HepG2 (cell line): ENCODE results near the gene MOB4. TPM values are rescaled to one million over a fixed set of nuclear protein-coding genes. Genes with fewer than 3 reads are reported as not detected.

Experiments
- CCAR2 ChIP-seq: fragments of 200-400 bp; formaldehyde crosslinking; optimal IDR thresholded peaks from 2 replicates; pipeline ENCODE3; 2018; ENCODE audit warnings: low read depth, mild to moderate bottlenecking, low read length, moderate library complexity
- CEBPG ChIP-seq: IDR thresholded peaks from 2 replicates; pipeline ENCODE4 v1.6.1; 2016
- GZF1 ChIP-seq: sonication (generic); formaldehyde crosslinking; IDR thresholded peaks from 2 replicates; pipeline ENCODE4 v1.5.1; 2020; ENCODE audit warnings: mild to moderate bottlenecking, missing genetic modification reagents
- HNRNPUL1 ChIP-seq: fragments of 200-400 bp; formaldehyde crosslinking; IDR thresholded peaks from 2 replicates; pipeline ENCODE4 v1.6.1; 2017; ENCODE audit warnings: low read depth, mild to moderate bottlenecking, low read length, moderate library complexity
- KAT2B ChIP-seq: fragments of 150-350 bp; IDR thresholded peaks from 2 replicates; pipeline ENCODE4 v1.6.1; 2014; ENCODE audit warnings: low read depth, low read length, borderline replicate concordance
- MAFG ChIP-seq: sonication (generic); formaldehyde crosslinking; IDR thresholded peaks from 2 replicates; pipeline ENCODE4 v1.5.1; 2020; ENCODE audit warnings: mild to moderate bottlenecking, missing genetic modification reagents
- NFE2L1 ChIP-seq: sonication (generic); formaldehyde crosslinking; IDR thresholded peaks from 2 replicates; pipeline ENCODE4 v1.4.0; 2020; ENCODE audit warnings: missing genetic modification reagents, mild to moderate bottlenecking, borderline replicate concordance
- NFIC ChIP-seq: IDR thresholded peaks from 2 replicates; pipeline ENCODE4 v1.6.1; 2012; ENCODE audit warnings: mild to moderate bottlenecking, low read length, inconsistent platforms
- POLR2G ChIP-seq: fragments of 200-400 bp; formaldehyde crosslinking; IDR thresholded peaks from 2 replicates; pipeline ENCODE4 v1.6.1; 2018; ENCODE audit warnings: mild to moderate bottlenecking, low read depth, low read length, moderate library complexity
- RBAK ChIP-seq: sonication (generic); formaldehyde crosslinking; IDR thresholded peaks from 2 replicates; pipeline ENCODE4 v1.5.1; 2020; ENCODE audit warnings: mild to moderate bottlenecking, missing genetic modification reagents
- RBFOX2 ChIP-seq: fragments of 200-400 bp; formaldehyde crosslinking; IDR thresholded peaks from 2 replicates; pipeline ENCODE4 v1.6.1; 2017; ENCODE audit warnings: low read depth, mild to moderate bottlenecking, low read length
- ZNF180 ChIP-seq: sonication (generic); formaldehyde crosslinking; IDR thresholded peaks from 2 replicates; pipeline ENCODE4 v1.4.0; 2020; ENCODE audit warnings: low read depth, missing genetic modification reagents, borderline replicate concordance
- ZNF331 ChIP-seq: sonication (generic); formaldehyde crosslinking; IDR thresholded peaks from 2 replicates; pipeline ENCODE4 v1.4.0; 2020; ENCODE audit warnings: missing genetic modification reagents
- ZSCAN21 ChIP-seq: sonication (generic); formaldehyde crosslinking; IDR thresholded peaks from 2 replicates; pipeline ENCODE4 v1.8.0; 2022; ENCODE audit warnings: mild to moderate bottlenecking, missing genetic modification reagents, moderate library complexity, borderline replicate concordance
- ZSCAN22 ChIP-seq: sonication (generic); formaldehyde crosslinking; IDR thresholded peaks from 2 replicates; pipeline ENCODE4 v1.4.0; 2020; ENCODE audit warnings: mild to moderate bottlenecking, missing genetic modification reagents
- polyA plus RNA-seq, 8 experiments: library from polyadenylated mRNA; depleted of rRNA in 3 of 8; stranded (reverse) in 7 of 8; unstranded in 1 of 8; fragments of >200 nt; fragmentation: Illumina TruSeq in 4 of 8; extraction: Trizol in 4 of 8; gene quantifications; 2 replicates each; pipeline versions ENCODE4 v1.2.1 to v1.2.3, GENCODE V29; 2011 to 2016; ENCODE audit warnings: low read depth in 4 of 8, missing spikeins in 1 of 8, mixed read lengths in 1 of 8; ENCODE audit not compliant: insufficient read depth in 1 of 8
- total RNA-seq, 5 experiments: library from RNA; depleted of rRNA; stranded (reverse); fragments of >200 nt; fragmentation: Illumina TruSeq; extraction: Trizol; gene quantifications; 2 replicates each; pipeline ENCODE4 v1.2.3, GENCODE V29; 2016; ENCODE audit warnings: low read depth in 1 of 5
- TF ChIP-seq, protein P1 (sequence below): sonication (generic); formaldehyde crosslinking; IDR thresholded peaks from 2 replicates; pipeline ENCODE4 v1.9.0; 2022; ENCODE audit warnings: missing genetic modification reagents, mild to moderate bottlenecking, borderline replicate concordance
- TF ChIP-seq, protein P2 (sequence below): sonication (generic); formaldehyde crosslinking; IDR thresholded peaks from 2 replicates; pipeline ENCODE4 v1.8.1; 2023; ENCODE audit warnings: missing genetic modification reagents, inconsistent platforms, borderline replicate concordance
- TF ChIP-seq, protein P3 (sequence below): sonication (generic); formaldehyde crosslinking; IDR thresholded peaks from 2 replicates; pipeline ENCODE4 v1.8.1; 2022; ENCODE audit warnings: low read depth, mild to moderate bottlenecking, missing genetic modification reagents
- TF ChIP-seq, protein P4 (sequence below): sonication (generic); formaldehyde crosslinking; IDR thresholded peaks from 2 replicates; pipeline ENCODE4 v1.5.0; 2020; ENCODE audit warnings: missing genetic modification reagents
- TF ChIP-seq, protein P5 (sequence below): sonication (generic); formaldehyde crosslinking; IDR thresholded peaks from 2 replicates; pipeline ENCODE4 v1.5.1; 2020; ENCODE audit warnings: mild to moderate bottlenecking, missing genetic modification reagents, borderline replicate concordance
- TF ChIP-seq, protein P6 (sequence below): sonication (generic); formaldehyde crosslinking; IDR thresholded peaks from 2 replicates; pipeline ENCODE4 v1.4.0; 2020; ENCODE audit warnings: missing genetic modification reagents, low read depth, mild to moderate bottlenecking, borderline replicate concordance

The MOB4 gene
- total and polyA plus RNA-seq, 2 of the 13 experiments (the other 11 are each of a cell fraction or from before 2014, with no cell fraction given): 35.7 to 38.6 TPM

DNA sequence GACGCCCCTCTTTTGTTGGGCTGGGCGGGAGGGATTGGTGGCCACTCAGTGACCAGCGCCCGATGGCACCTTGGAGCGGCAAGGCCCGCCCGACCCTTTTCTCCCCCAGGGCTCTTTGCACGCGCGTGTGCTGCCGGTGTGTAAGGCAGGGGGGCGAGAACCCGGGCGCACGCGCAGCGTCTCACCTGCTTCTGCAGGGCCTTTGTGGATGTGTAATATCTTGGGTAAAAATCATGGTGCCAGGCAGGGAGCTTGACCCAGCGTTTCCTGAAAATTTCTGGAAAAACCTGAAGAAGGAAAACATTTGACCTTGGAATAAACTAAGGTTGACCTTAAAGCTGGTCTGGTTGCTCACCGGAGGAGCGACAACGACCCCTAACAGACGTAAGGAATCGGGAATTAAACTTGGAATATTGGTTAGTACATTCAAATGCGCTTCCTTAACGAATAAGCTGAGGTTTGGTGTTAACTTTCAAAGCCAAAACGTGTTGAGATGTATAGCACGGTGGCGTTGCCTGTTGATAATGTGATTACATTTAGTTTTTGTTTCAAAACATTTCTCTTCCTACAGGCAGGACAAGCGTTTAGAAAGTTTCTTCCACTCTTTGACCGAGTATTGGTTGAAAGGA lies 15.2 kb upstream of the MOB4 start (continued):
- TF ChIP-seq, protein P1, sequence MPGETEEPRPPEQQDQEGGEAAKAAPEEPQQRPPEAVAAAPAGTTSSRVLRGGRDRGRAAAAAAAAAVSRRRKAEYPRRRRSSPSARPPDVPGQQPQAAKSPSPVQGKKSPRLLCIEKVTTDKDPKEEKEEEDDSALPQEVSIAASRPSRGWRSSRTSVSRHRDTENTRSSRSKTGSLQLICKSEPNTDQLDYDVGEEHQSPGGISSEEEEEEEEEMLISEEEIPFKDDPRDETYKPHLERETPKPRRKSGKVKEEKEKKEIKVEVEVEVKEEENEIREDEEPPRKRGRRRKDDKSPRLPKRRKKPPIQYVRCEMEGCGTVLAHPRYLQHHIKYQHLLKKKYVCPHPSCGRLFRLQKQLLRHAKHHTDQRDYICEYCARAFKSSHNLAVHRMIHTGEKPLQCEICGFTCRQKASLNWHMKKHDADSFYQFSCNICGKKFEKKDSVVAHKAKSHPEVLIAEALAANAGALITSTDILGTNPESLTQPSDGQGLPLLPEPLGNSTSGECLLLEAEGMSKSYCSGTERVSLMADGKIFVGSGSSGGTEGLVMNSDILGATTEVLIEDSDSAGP (CRISPR knock-in tag): no peak
- TF ChIP-seq CEBPG (no peak), RBFOX2 (peak; percentile 13), ZNF331 (no peak), ZSCAN22 (CRISPR knock-in tag) (0 out of 2 replicates have a peak, but pooled peaks have one; percentile 20), KAT2B (no peak), CCAR2 (no peak), HNRNPUL1 (peak; percentile 1; the same call in 1 of the 2 replicates), MAFG (CRISPR knock-in tag) (no peak), RBAK (no peak; the same call in 1 of the 2 replicates), NFIC (no peak), POLR2G (peak; percentile 48), NFE2L1 (CRISPR knock-in tag) (no peak), ZSCAN21 (CRISPR knock-in tag) (no peak), ZNF180 (CRISPR knock-in tag) (no peak), GZF1 (0 out of 2 replicates have a peak, but pooled peaks have one; percentile 59)
- TF ChIP-seq, protein P2, sequence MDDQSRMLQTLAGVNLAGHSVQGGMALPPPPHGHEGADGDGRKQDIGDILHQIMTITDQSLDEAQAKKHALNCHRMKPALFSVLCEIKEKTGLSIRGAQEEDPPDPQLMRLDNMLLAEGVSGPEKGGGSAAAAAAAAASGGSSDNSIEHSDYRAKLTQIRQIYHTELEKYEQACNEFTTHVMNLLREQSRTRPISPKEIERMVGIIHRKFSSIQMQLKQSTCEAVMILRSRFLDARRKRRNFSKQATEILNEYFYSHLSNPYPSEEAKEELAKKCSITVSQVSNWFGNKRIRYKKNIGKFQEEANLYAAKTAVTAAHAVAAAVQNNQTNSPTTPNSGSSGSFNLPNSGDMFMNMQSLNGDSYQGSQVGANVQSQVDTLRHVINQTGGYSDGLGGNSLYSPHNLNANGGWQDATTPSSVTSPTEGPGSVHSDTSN (CRISPR knock-in tag): 0 out of 2 replicates have a peak, but pooled peaks have one; percentile 75
- TF ChIP-seq, protein P3, sequence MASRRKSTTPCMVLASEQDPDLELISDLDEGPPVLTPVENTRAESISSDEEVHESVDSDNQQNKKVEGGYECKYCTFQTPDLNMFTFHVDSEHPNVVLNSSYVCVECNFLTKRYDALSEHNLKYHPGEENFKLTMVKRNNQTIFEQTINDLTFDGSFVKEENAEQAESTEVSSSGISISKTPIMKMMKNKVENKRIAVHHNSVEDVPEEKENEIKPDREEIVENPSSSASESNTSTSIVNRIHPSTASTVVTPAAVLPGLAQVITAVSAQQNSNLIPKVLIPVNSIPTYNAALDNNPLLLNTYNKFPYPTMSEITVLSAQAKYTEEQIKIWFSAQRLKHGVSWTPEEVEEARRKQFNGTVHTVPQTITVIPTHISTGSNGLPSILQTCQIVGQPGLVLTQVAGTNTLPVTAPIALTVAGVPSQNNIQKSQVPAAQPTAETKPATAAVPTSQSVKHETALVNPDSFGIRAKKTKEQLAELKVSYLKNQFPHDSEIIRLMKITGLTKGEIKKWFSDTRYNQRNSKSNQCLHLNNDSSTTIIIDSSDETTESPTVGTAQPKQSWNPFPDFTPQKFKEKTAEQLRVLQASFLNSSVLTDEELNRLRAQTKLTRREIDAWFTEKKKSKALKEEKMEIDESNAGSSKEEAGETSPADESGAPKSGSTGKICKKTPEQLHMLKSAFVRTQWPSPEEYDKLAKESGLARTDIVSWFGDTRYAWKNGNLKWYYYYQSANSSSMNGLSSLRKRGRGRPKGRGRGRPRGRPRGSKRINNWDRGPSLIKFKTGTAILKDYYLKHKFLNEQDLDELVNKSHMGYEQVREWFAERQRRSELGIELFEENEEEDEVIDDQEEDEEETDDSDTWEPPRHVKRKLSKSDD (CRISPR knock-in tag): 0 out of 2 replicates have a peak, but pooled peaks have one; percentile 6
- TF ChIP-seq, protein P4, sequence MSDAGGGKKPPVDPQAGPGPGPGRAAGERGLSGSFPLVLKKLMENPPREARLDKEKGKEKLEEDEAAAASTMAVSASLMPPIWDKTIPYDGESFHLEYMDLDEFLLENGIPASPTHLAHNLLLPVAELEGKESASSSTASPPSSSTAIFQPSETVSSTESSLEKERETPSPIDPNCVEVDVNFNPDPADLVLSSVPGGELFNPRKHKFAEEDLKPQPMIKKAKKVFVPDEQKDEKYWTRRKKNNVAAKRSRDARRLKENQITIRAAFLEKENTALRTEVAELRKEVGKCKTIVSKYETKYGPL (CRISPR knock-in tag): 0 out of 2 replicates have a peak, but pooled peaks have one; percentile 21
- TF ChIP-seq, protein P5, sequence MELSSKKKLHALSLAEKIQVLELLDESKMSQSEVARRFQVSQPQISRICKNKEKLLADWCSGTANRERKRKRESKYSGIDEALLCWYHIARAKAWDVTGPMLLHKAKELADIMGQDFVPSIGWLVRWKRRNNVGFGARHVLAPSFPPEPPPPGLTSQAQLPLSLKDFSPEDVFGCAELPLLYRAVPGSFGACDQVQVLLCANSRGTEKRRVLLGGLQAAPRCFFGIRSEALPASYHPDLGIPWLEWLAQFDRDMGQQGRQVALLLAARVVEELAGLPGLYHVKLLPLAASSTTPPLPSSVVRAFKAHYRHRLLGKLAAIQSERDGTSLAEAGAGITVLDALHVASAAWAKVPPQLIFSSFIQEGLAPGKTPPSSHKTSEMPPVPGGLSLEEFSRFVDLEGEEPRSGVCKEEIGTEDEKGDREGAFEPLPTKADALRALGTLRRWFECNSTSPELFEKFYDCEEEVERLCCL (CRISPR knock-in tag): peak; percentile 15; the same call in 1 of the 2 replicates
- TF ChIP-seq, protein P6, sequence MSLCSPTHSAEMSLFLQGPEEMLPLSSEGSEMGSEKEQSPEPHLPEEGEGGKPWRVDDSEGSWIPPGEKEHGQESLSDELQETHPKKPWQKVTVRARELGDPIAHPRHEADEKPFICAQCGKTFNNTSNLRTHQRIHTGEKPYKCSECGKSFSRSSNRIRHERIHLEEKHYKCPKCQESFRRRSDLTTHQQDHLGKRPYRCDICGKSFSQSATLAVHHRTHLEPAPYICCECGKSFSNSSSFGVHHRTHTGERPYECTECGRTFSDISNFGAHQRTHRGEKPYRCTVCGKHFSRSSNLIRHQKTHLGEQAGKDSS (CRISPR knock-in tag): no peak
